ENCODE results near the gene ATP5F1C.
"Not testable (repeated sequence)": the region's sequence is repeated elsewhere in the genome, so short reads cannot be mapped to it uniquely, and the experiment has no call there.

Gene ATP5F1C

DNA sequence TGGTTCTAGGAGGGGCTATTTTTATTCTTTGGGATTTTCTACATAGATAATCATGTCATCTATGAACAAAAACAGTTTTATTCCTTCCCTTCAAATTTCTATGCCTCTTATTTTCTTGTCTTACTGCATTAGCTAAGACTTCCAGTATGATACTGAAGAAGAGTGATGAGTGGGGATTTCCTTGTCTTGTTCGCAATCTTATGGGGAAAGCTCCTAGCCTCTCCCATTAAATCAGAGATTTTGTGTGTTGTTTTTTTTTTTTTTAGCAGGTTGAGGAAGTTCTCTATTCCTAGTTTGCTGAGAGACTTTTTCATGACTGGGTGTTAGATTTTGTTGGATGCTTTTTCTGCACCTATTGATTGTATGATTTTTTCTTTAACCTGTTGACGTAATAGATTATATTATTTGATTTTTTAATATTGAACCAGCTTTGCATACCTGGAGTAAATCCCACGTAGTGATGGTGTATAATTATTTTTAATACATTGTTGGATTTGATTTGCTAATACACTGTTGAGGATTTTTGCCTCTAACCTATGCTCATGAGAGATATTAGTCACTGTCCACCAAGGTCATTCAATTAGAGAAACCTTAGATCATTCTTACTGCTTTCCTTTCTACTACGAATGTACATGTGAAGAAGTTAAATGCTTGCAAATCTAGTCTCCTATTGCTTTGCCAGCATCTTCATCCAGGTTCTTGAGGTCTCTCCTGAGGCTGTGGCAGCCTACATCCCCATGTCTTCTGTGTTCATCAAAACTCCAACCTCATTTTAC, 6.5 kb downstream of the ATP5F1C start:
- no peak for DNase-seq (ENCODE audit: low read depth in 2 of 2)

DNA sequence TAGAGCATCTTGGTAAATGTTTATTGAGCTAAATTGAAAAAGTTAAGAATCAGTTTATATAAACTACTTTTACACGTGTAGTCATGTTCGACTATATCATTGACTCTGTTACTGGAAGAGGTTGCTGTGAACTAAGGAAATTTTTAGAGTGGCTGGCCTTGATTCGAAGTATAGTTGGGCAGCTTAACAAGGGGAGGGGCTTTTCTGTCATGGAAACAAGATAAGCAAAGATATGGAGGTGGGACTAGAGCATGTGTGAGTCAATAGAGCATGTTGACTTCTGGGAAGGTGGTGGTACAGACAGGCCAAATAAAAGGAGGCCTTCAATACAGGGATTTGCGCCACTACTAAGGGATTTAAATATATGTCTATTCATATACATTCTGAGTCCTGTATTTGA, 7.6 kb downstream of the ATP5F1C start:
- no peak for DNase-seq (ENCODE audit: low read depth in 2 of 2)

DNA sequence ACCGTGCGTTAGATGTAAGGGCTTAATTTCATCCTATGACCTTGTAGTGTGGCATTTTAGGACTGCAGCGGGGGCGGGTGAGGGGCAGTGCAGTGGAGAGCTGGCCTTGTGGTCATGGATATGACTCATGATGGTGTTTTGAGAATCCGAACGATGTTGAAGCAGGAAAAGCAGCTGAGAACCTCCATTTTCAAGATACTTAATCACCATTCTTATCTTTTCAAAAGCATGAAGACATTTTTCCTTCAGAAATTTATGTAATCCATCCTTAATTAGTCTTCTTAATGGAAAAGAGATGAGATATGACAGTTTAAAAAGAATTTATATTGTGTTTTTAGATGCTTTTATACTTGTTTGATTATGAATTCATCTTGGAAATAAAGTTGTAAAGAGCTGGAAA, 9.6 kb downstream of the ATP5F1C start:
- DNase-seq (ENCODE audit: low read depth in 2 of 2) = no peak

DNA sequence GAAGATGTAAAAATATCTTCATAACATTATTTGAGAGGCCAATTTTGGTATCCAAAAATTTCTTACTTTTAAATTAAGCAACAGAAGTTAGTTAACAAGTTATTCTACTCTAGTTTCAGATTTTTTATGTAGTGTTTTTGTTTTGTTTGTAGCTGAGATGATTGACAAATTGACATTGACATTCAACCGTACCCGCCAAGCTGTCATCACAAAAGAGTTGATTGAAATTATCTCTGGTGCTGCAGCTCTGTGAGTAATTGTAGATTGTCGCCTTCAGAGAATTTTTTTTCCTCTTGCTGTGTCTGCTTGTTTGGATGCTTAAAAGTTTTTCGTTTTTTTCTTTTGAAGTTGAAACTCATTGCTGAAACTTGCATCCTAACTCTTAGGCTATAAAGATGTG, 14.6 kb downstream of the ATP5F1C start:
- DNase-seq (ENCODE audit: low read depth in 2 of 2) = no peak

DNA sequence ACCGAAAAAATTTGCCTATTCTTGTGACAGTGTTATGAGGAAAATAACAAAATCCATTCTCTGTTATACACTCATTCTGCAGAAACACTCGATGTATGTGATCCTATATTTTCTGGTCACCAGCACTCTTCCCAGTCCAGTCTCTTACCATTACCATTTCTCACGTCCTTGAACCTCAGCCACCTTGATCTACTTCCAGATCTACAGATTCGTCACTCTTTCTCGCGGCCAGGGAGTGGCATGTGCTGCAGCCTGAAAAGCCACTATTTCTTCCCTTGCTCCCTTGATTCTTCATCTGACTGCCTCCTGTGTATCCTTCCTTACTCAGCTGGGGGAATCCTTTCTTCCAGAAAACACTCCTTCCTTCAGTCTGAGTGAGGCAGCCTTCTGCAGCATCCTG, 16.2 kb downstream of the ATP5F1C start:
- no peak for DNase-seq (ENCODE audit: low read depth in 2 of 2)

DNA sequence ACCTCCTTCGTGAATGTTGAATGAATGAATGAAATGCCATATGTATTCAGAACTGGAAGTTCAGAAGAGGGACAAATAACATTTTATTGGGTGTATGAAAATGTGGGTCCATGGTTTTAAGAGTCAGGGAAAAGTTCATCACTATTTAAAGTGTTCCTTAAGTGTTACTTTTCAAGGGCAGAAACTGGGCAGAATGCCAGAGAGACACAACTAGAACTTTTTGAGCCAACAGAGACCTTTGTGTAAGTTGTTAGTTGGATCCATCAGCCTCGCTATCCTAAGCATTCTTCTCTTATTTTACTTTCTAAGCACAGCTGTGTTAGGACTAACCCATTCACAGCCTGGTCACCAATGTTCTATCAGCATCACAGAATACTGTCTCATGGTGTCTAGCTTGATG, 16.8 kb downstream of the ATP5F1C start:
- no peak for DNase-seq (ENCODE audit: low read depth in 2 of 2)

DNA sequence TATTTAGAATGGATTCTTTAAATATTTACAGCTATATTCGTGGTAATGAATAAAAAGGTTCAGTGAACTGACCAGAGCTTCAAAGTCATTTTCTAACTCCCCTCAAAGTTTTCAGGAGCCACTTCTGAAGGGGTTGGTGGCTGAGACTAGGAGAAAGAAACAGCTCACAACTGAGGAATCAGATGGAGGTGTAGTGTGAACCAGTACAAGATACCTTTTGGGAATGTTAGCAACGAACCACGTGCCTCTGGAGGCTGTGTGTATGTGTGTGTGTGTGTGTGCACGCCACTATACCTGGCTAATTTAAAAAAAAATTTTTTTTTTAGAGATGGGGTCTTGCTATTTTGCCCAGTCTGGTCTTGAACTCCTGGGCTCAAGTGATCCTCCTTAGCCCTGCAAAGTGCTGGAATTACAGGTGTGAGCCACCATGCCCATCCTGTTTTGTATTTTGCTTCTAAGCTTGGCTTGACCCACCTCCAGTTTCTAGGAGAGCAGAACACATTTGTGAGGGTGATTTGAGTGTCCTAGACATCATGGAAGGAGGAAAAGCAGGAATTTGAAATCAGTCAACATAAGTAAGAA, 20.8 kb downstream of the ATP5F1C start:
- DNase-seq (ENCODE audit: low read depth in 2 of 2) = no peak

DNA sequence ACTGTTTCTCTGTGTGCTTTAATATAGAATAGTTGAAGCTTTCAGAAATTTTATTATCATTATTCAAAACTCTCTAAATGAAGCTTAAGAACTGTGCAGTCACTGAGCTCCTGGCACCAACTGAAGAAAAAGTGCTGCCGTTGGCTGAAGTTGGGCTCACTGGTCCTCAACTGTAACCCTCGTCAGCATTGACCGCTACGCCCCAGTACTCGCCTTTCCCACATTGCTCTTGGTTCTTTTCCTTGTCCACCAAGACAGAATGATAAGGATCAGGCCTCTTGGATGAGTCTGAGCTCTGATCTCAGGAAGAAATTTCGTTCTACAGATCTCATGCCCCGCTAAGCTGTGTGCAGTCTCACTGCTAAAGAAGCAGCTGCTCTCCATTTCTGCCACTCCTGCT, 22.5 kb downstream of the ATP5F1C start:
- no peak for DNase-seq (ENCODE audit: low read depth in 2 of 2)

DNA sequence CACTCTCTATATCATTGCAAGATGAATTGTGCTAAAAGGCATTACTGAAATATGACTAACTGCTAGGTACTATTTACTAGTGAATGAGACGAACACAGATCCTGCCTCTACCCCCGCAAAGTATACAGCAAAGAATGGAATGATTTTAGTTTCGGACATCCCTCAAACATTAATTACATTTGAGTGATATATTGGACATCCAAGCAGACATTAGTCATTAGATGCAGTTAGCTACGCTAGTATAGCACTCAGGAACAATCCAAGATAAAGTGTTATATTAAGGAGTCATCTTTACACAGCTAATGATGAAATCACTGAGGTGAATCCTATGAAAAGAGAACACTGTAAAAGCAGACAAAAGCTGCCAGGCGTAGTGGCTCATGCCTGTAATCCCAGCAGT, 23.0 kb downstream of the ATP5F1C start:
- no peak for DNase-seq (ENCODE audit: low read depth in 2 of 2)

DNA sequence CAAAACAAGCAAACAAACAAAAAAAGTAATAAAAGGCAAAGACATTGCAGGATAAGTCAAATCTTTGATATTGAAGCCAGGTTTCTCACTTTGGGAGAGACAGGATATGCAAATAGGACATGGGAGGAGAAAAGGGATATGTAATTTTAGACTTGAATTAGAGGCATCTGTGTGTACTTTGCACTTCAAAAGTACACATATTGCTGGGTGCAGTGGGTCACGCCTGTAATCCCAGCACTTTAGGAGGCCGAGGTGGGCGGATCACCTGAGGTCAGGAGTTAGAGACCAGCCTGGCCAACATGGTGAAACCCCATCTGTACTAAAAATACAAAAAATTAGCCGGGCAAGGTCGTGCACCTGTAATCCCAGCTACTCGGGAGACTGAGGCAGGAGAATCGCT, 23.8 kb downstream of the ATP5F1C start:
- not testable (repeated sequence) for DNase-seq (ENCODE audit: low read depth in 2 of 2)

DNA sequence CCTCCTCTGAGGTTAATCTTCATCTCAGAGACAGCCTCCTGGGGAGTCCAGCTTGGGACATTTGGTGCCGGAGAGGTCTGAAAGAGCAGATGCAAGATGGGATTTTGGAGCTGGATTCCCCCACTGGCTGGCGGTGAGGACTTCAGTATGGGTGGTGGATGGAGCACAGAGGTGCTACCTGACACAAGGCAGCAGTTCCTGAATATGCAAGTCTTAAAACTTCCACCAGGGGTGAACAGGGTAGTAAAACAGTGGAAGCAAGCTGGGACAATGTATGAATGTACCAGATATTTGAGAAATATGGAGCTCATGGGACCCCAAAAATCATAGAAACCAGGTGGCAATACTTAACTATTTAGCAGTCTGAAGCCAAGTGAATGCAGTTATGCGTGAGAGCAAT, 25.5 kb downstream of the ATP5F1C start:
- no peak for DNase-seq (ENCODE audit: low read depth in 2 of 2)

DNA sequence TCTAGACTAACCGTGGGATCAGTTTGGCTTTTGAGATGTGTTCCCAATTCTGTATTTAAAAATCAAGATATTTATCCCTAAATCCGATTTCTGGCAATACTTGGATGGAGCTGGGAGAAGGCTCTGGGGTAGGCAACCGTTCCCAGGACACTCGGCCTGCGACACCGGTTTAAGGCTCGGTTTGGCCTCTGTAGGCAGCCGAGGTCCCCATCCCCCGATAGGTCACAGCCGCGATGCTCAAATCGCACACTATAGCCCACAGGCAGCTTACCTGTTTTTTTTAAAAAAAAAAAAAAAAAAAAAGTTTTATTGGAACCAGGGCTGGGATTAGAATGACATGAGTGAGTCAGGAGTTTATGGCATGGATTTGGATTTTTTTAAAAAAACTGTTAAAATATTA, 29.6 kb downstream of the ATP5F1C start:
- DNase-seq (ENCODE audit: low read depth in 2 of 2) = no peak

DNA sequence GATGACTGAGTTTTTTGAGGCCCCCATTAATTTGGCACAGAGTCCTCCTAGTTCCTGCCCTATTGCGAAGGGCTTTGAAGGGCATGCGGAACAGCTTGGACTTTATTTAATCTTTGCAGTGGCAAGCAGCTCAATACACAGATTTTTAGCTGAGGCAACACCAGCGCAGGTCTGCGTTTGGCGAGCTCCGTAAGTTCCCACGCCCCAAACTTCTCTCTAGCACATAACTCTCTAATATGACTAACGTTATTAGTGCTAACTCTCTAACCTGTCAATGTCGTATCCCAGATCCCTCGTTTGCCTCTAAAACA, 30.0 kb downstream of the ATP5F1C start:
- no peak for DNase-seq (ENCODE audit: low read depth in 2 of 2)

DNA sequence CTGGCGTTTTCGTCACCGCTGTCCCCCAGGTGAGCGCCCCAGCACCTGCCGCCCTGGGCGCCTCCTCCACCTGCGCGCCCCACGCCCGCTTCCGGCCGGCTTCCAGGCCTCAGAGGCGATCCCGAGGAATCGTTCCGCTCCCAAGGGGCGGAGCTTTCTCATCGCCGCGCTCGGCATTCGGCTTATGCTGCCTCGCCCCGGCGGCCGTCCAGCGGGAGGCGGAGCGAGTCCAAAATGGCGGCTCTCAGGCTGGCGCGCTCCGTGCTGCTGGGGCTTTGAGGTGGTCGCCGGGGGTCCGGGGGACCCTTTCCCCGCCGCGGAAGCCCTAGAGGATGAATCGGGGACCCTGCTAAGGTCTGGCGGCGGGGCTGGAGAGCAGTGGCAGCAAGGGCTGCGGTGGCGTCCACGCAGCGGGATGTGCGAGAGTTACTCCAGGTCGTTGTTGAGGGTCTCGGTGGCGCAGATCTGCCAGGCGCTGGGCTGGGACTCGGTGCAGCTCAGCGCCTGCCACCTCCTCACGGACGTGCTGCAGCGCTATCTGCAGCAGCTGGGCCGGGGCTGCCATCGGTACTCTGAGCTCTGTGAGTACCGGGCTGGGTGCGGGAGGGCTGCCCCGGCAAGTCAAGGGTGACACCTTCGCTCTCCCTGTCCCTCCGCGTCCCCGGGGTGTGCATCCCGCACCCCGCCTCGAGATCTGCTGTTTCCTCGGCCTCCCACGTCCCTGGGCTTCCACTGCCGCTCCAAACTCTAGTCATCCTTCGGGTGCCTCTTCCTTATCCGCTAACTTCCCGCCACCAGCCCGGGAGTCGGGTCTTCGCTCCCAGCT, 30.5 kb downstream of the ATP5F1C start, which contains the start of gene TAF3:
TAF3 (plus strand) TSS at position 211 of the 826 bp plus-strand sequence; CDS start at position 416, 205 bp downstream.
- DNase-seq (ENCODE audit: low read depth in 2 of 2) = peak; percentile 70 to 89

DNA sequence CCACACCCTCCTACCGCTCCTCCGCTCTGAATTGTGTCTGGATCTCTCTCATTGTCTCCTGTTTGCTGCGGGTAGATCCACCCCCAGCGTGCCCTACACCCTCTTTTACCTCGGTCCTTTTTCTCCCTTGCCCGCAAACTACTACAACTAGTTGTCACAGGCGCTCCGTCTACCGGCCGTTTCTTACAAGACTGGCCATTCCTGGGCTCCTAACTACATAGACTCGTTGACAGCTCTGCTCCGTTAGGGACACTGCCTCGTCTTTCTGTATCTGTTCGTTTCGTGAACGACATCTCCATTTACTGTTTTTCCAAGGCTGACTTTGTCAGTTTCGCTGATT, 31.1 kb downstream of the ATP5F1C start:
- DNase-seq (ENCODE audit: low read depth in 2 of 2) = no peak

DNA sequence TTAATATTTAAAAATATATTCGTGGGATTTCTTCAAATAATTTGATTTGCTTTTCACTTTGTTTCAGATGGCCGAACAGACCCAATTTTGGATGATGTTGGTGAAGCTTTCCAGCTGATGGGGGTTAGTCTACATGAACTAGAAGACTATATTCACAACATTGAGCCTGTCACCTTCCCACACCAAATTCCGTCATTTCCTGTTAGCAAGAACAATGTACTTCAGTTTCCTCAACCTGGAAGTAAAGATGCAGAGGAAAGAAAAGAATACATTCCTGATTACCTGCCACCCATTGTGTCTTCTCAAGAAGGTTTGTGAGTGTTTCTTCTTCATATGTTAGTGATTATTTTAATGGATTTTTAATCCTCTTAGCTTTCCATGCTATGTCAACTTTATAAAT, 36.3 kb downstream of the ATP5F1C start:
- DNase-seq (ENCODE audit: low read depth in 2 of 2) = no peak

DNA sequence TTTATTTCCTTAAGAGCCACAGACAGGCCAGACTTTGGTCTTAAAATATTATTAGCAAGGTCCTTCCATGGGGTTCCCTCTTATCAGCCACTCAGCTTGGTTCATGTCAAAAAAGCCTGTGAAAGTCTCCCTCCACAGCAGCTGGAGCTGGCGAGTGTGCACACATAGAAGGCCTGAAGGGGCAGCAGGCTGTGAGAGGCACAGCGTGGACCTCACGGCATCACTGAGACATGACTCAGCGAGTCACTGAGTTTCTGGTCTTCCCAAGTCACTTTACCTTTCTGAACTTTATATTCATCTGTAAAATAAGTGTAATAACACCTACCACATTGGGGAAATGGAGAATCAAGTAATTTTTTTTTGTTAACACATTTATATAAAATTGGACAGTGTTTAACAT, 39.0 kb downstream of the ATP5F1C start:
- DNase-seq (ENCODE audit: low read depth in 2 of 2) = no peak

DNA sequence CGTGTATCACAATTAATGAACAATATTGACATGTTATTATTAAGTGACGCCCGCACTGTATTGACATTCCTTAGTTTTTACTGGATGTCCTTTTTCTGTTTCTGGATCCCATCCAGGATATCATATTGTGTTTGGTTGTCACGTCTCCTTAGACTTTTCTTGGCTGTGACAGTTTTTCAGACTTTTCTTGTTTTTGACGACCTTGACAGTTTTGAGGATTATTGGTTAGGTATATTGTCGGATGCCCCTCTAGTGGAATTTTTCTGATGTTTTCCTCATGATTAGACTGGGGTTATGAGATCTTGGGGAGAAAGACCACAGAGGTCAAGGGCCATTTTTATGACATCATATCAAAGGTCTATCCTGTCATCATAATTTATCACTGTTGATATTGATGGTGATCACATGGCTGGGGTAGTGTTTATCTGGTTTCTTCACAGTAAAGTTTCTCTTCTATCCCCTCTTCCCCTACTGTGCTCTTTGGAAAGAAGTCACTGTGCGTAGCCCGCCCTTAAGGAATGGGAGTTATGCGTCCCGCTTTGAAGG, 41.4 kb downstream of the ATP5F1C start:
- DNase-seq (ENCODE audit: low read depth in 2 of 2) = no peak

DNA sequence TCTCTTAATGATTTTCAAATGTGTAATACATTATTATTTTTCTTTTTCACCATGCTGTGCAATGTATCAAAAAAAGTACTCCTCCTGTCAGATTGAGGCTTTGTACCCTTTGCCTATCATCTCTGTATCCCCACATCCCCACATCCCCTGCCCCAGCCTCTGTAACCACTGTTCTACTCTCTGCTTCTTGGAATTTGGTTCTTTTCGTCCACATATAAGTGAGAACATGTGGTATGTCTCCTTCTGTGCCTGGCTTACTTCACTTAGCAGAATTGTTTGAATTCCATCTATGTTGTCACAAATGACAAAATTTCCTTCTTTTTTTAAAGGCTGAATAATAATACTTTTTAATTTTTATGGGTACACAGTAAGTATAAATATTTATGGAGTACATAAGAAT, 44.1 kb downstream of the ATP5F1C start:
- no peak for DNase-seq (ENCODE audit: low read depth in 2 of 2)

DNA sequence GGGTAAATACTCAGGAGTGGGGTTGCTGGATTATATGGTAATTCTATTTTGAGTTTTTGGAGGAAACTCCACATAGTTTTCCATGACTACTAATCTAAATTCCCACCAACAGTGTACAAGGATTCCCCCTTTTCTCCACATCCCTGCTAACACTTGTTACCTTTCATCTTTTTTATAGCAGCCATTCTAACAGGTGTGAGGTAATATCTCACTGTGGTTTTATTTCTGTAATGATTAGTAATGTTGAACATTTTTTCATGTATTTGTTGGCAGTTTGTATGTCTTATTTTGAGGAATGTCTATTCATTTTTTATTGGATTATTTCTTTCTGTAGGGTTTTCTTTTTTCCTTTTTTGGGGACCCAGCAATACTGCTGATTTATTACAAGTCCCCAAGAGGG, 45.2 kb downstream of the ATP5F1C start:
- no peak for DNase-seq (ENCODE audit: low read depth in 2 of 2)

DNA sequence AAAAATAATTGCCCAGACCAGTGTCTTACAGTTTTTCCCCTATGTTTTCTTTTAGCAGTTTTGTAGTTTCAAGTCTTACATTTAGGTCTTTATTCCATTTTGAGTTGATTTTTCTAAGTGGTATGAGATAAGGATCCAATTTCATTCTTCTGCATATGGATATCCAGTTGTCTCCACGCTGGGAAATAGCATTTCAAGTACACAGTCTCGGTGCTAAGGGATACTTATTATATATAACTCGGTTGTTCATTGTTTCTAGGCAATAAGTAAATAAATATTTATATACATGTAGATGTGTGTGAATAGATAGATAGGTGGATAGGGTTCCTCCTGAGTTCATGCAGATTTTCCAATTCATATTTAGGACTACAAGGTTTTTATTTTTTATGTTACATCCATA, 46.3 kb downstream of the ATP5F1C start:
- DNase-seq (ENCODE audit: low read depth in 2 of 2) = no peak

DNA sequence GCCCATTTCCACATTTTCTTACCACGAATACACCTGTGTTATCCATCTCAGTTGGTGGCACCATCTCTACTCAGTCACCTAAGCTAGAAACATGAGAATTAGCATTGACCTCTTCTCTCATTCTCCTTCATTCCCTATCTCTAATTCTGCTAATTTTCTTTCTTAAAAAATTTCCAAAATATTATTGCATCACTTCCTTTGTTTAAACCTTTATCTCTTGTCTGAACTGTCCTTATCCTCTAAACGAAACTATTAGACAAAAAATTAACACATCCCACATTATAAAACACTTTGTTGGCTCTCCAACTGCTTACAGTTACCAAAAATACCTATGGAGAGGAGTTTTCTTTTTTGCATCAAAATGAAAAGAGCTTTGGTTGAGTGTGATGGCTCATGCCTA, 48.6 kb downstream of the ATP5F1C start:
- no peak for DNase-seq (ENCODE audit: low read depth in 2 of 2)

DNA sequence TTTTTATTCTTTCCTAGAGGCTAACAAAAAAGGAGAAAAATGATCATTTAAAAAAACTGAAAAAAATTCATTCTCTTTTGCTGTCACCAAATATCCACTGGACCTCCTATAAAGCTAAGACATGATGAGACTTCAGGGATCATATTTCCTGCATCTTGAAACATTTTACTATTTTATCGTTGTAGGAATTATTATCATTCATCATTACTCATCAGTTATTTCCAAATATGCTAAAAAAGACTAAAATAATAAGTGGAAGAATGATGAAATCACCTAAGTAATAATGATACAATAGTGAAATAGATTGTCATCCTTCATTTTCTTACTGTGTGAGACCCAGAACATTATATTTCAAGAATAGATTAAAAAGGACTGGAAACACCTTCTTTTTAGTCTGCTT, 58.6 kb downstream of the ATP5F1C start:
- DNase-seq (ENCODE audit: low read depth in 2 of 2) = no peak

Data from stimulated activated CD4-positive, alpha-beta T cell treated with anti-CD3 and anti-CD28 coated beads, Interleukin-1b, Interleukin-23, amount 100 ng/mL, for 1 hour (primary cell).